Glomerular endothelial cell (primary cell): ENCODE measurements around the gene ZNF134. TPM values are rescaled to one million over a fixed set of nuclear protein-coding genes. Genes with fewer than 3 reads are reported as not detected.

Experiments used
- DNase-seq: peaks from one replicate; pipeline ENCODE4 v3.0.0-alpha.2; 2011; ENCODE audit warnings: low read depth, low spot score; ENCODE audit errors: extremely low read depth
- total RNA-seq: library from RNA; depleted of rRNA; stranded (reverse); fragments of >200 nt; gene quantifications from 2 replicates; pipeline ENCODE4 v1.2.3, GENCODE V29; 2015

ZNF134 gene
- total RNA-seq, 1 donor from 2014 or later = 18.8 TPM

- no peak for DNase-seq
Observed at GRCh38 chr19:57633832-57634131, 19.7 kb downstream of the ZNF134 start.

GRCh38 chr19:57637379-57637778, 23.3 kb downstream of the ZNF134 start:
- DNase-seq = no peak

GRCh38 chr19:57641715-57642234, 27.7 kb downstream of the ZNF134 start:
- no peak for DNase-seq

GRCh38 chr19:57642396-57643046, 28.5 kb downstream of the ZNF134 start:
- DNase-seq = no peak

GRCh38 chr19:57643734-57644133, 29.7 kb downstream of the ZNF134 start:
- DNase-seq = no peak

GRCh38 chr19:57648331-57649003, 34.4 kb downstream of the ZNF134 start:
- no peak for DNase-seq

GRCh38 chr19:57651654-57651996, 37.6 kb downstream of the ZNF134 start:
- no peak for DNase-seq

- no peak for DNase-seq
Observed at GRCh38 chr19:57653689-57654088, 39.6 kb downstream of the ZNF134 start.

- no peak for DNase-seq
Observed at GRCh38 chr19:57655443-57655842, 41.4 kb downstream of the ZNF134 start.

- no peak for DNase-seq
Observed at GRCh38 chr19:57656346-57656745, 42.3 kb downstream of the ZNF134 start.

- no peak for DNase-seq
Observed at GRCh38 chr19:57664269-57665127, 50.5 kb downstream of the ZNF134 start.

- DNase-seq = no peak
Observed at GRCh38 chr19:57665261-57665806, 51.3 kb downstream of the ZNF134 start.

- no peak for DNase-seq
Observed at GRCh38 chr19:57667228-57667627, 53.2 kb downstream of the ZNF134 start.

- no peak for DNase-seq
Observed at GRCh38 chr19:57668635-57669034, 54.6 kb downstream of the ZNF134 start, which contains the start of gene ZSCAN4. Gene ZSCAN4, plus strand, starts transcription at chr19:57668935. Its CDS starts 7,211 bp downstream, at chr19:57676146.

GRCh38 chr19:57671124-57671895, 57.3 kb downstream of the ZNF134 start:
- DNase-seq = no peak

- no peak for DNase-seq
Observed at GRCh38 chr19:57672466-57672865, 58.4 kb downstream of the ZNF134 start.
